Panc1 (cell line): Measurements from ENCODE around the gene GUK1. TPM values are rescaled to one million over a fixed set of nuclear protein-coding genes. Genes with fewer than 3 reads are reported as not detected.
"Not testable (repeated sequence)": the region's sequence is repeated elsewhere in the genome, so short reads cannot be mapped to it uniquely, and the experiment has no call there.

Source experiments
- ATAC-seq: fragments of 200-7000 bp; cut with Tn5 transposase; 2 replicates; pipeline ENCODE4 v1.9.1; 2020; ENCODE audit warnings: mild to moderate bottlenecking, moderate library complexity
- BruUV-seq: library from RNA; stranded (reverse); fragments of 400-500 nt; replicated peaks from 2 replicates; lab custom pipeline; 2021; lab: Mats Ljungman, UMichigan
- CTCF ChIA-PET: fragments of 300-600 bp; sonication (Branson Sonifier 250); formaldehyde crosslinking; loops from one replicate; lab custom pipeline; 2022; ENCODE audit warnings: antibody characterized with exemption; lab: Charles Lee
- POLR2A ChIA-PET: fragments of 300-600 bp; sonication (Branson Sonifier 250); formaldehyde crosslinking; loops from one replicate; lab custom pipeline; 2022; ENCODE audit warnings: antibody characterized with exemption; lab: Charles Lee
- DNase-seq: peaks from one replicate; pipeline ENCODE4 v3.0.0-alpha.2; 2010; ENCODE audit warnings: low read depth, low spot score
- H3K27ac ChIP-seq: 2 replicates; pipeline ENCODE4 v1.5.1; 2011; ENCODE audit warnings: mild to moderate bottlenecking, low read length, inconsistent platforms
- H3K27me3 ChIP-seq: fragments of 200-500 bp; sonication (Bioruptor generic); 2 replicates; pipeline ENCODE4 v1.6.0; 2014; ENCODE audit warnings: low read length, inconsistent platforms; ENCODE audit not compliant: control insufficient read depth, insufficient read depth
- H3K36me3 ChIP-seq: fragments of 200-500 bp; sonication (Bioruptor generic); 2 replicates; pipeline ENCODE4 v1.5.1; 2014; ENCODE audit warnings: inconsistent platforms, mild to moderate bottlenecking, low read length, moderate library complexity; ENCODE audit not compliant: control insufficient read depth, insufficient read depth
- H3K4me1 ChIP-seq: 2 replicates; pipeline ENCODE4 v1.5.1; 2011; ENCODE audit warnings: inconsistent platforms, mild to moderate bottlenecking, low read length, moderate library complexity; ENCODE audit not compliant: control insufficient read depth, insufficient read depth
- H3K4me3 ChIP-seq, 2 experiments: 2 replicates each; pipeline ENCODE4 v1.5.1; 2011 to 2012; ENCODE audit warnings: low read depth in 2 of 2, low read length in 2 of 2, mild to moderate bottlenecking in 2 of 2, inconsistent platforms in 1 of 2, moderate library complexity in 1 of 2
- H3K9me3 ChIP-seq: fragments of 200-500 bp; sonication (Bioruptor generic); 2 replicates; pipeline ENCODE4 v1.5.1; 2014; ENCODE audit warnings: low read depth, mild to moderate bottlenecking, inconsistent platforms, low read length, moderate library complexity; ENCODE audit not compliant: control insufficient read depth, insufficient read depth
- POLR2AphosphoS5 ChIP-seq: IDR thresholded peaks from 2 replicates; pipeline ENCODE4 v1.6.1; 2012; ENCODE audit warnings: mild to moderate bottlenecking, low read depth, low read length, moderate library complexity
- SIN3A ChIP-seq: IDR thresholded peaks from 2 replicates; pipeline ENCODE4 v1.6.1; 2012; ENCODE audit warnings: low read depth, mild to moderate bottlenecking, low read length, moderate library complexity, borderline replicate concordance; ENCODE audit not compliant: insufficient read depth
- TCF7L2 ChIP-seq: IDR thresholded peaks from 2 replicates; pipeline ENCODE4 v1.6.1; 2011; ENCODE audit warnings: mild to moderate bottlenecking, low read depth, low read length, inconsistent platforms
- in situ Hi-C: cut with HindIII; loops from 2 replicates; pipeline ENCODE4 v1.10.0; 2016; ENCODE audit warnings: low sequenced_read_pairs, low pct_unique_long_range_greater_than_20kb
- intact Hi-C: fragments of 100-400 bp; cut with micrococcal nuclease; formaldehyde crosslinking; loops from one replicate; pipeline ENCODE4 v1.10.0; 2022; ENCODE audit not compliant: unreplicated experiment
- total RNA-seq: library from RNA; stranded (reverse); gene quantifications from one replicate; pipeline ENCODE4 v1.2.1, GENCODE V29; 2021; ENCODE audit not compliant: unreplicated experiment
- TF ChIP-seq, protein P1 (sequence below): fragments of 450-650 bp; IDR thresholded peaks from 2 replicates; pipeline ENCODE4 v1.5.1; 2017; ENCODE audit warnings: mild to moderate bottlenecking
- TF ChIP-seq, protein P2 (sequence below), 2 experiments: IDR thresholded peaks; 2 replicates each; pipeline ENCODE4 v1.6.1; 2011 to 2012; ENCODE audit warnings: low read depth in 2 of 2, control low read depth in 1 of 2, low read length in 1 of 2, mild to moderate bottlenecking in 1 of 2, moderate library complexity in 1 of 2; ENCODE audit not compliant: insufficient read depth in 1 of 2

GUK1 gene
- total RNA-seq, 1 experiment from 2014 or later, result 188 TPM

DNA sequence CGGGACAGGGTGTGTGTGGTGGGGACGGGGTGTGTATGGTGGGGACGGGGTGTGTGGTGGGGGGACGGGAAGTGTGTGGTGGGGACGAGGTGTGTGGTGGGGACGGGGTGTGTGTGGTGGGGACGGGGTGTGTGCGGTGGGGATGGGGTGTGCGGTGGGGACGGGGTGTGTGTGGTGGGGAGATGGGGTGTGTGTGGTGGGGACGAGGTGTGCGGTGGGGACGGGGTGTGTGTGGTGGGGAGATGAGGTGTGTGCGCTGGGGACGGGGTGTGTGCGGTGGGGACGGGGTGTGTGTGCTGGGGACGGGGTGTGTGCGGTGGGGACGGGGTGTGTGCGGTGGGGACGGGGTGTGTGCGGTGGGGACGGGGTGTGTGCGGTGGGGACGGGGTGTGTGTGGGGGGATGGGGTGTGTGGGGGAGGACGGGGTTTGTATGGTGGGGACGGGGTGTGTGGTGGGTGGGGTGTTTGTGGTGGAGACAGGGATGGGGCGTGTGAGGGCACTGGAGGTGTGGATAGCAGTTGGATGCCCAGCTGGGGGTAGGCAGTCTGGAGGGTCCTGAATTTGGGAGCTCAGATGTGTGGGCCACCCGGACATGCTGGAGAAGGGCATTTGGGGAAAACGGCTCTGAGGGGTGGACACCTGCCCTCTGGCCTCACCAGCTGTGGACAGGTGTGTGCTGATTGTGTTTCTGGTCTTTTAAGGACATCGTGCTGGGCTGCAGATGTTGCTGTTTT, 42.4 kb downstream of the GUK1 start:
- ChIA-PET CTCF (no interaction called here), POLR2A (no interaction called here)
- ATAC-seq (no peak), DNase-seq (no peak)
- Histone ChIP-seq H3K4me3 (no peak overlapping the region), H3K36me3 (no peaks in the 10 kb centered on the region), H3K9me3 (no peaks in the 10 kb centered on the region), H3K27me3 (no peaks in the 10 kb centered on the region), H3K4me1 (no peaks in the 10 kb centered on the region), H3K27ac (no peak overlapping the region)
- in situ Hi-C loops (no loop called here), intact Hi-C loops (no loop called here)
- TF ChIP-seq TCF7L2, result no peak
- TF ChIP-seq POLR2AphosphoS5, result no peak
- TF ChIP-seq, protein P1, sequence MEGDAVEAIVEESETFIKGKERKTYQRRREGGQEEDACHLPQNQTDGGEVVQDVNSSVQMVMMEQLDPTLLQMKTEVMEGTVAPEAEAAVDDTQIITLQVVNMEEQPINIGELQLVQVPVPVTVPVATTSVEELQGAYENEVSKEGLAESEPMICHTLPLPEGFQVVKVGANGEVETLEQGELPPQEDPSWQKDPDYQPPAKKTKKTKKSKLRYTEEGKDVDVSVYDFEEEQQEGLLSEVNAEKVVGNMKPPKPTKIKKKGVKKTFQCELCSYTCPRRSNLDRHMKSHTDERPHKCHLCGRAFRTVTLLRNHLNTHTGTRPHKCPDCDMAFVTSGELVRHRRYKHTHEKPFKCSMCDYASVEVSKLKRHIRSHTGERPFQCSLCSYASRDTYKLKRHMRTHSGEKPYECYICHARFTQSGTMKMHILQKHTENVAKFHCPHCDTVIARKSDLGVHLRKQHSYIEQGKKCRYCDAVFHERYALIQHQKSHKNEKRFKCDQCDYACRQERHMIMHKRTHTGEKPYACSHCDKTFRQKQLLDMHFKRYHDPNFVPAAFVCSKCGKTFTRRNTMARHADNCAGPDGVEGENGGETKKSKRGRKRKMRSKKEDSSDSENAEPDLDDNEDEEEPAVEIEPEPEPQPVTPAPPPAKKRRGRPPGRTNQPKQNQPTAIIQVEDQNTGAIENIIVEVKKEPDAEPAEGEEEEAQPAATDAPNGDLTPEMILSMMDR, result no peak
- TF ChIP-seq, protein P2, sequence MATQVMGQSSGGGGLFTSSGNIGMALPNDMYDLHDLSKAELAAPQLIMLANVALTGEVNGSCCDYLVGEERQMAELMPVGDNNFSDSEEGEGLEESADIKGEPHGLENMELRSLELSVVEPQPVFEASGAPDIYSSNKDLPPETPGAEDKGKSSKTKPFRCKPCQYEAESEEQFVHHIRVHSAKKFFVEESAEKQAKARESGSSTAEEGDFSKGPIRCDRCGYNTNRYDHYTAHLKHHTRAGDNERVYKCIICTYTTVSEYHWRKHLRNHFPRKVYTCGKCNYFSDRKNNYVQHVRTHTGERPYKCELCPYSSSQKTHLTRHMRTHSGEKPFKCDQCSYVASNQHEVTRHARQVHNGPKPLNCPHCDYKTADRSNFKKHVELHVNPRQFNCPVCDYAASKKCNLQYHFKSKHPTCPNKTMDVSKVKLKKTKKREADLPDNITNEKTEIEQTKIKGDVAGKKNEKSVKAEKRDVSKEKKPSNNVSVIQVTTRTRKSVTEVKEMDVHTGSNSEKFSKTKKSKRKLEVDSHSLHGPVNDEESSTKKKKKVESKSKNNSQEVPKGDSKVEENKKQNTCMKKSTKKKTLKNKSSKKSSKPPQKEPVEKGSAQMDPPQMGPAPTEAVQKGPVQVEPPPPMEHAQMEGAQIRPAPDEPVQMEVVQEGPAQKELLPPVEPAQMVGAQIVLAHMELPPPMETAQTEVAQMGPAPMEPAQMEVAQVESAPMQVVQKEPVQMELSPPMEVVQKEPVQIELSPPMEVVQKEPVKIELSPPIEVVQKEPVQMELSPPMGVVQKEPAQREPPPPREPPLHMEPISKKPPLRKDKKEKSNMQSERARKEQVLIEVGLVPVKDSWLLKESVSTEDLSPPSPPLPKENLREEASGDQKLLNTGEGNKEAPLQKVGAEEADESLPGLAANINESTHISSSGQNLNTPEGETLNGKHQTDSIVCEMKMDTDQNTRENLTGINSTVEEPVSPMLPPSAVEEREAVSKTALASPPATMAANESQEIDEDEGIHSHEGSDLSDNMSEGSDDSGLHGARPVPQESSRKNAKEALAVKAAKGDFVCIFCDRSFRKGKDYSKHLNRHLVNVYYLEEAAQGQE (IDR thresholded peaks at IDR 0.05; ENCODE audit: insufficient read depth in 1 of 2, low read depth in 2 of 2, low read length in 1 of 2), result no peak
- TF ChIP-seq SIN3A, result no peak
- no TSS peak for BruUV-seq

DNA sequence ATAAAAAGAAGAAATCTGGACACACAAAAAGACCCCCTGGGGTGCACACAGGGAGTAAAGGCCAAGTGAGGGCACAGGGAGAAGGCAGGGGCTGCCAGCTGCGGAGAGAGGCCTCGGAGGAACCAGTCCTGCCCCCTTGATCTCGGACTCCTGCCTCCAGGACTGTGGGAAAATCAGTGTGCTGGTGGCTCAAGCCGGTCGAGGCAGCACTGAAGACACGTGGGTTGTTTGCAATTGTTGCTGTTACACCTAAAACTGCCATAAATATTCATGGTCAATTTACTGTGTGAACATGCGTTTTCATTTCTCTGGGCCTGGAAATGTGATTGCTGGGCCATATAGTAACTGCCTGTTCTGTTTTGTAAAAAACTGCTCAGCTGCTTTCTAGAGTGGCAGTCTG, 44.1 kb downstream of the GUK1 start:
- intact Hi-C loops (no loop called here), in situ Hi-C loops (no loop called here)
- H3K4me1 ChIP-seq, result no peaks in the 10 kb centered on the region
- H3K36me3 ChIP-seq, result no peaks in the 10 kb centered on the region
- POLR2A ChIA-PET, result no interaction called here
- no peak overlapping the region for H3K27ac ChIP-seq
- H3K4me3 ChIP-seq, result no peak overlapping the region
- no peak for TF ChIP-seq POLR2AphosphoS5
- H3K27me3 ChIP-seq, result no peaks in the 10 kb centered on the region
- no TSS peak for BruUV-seq
- no peak for DNase-seq
- no peak for ATAC-seq
- CTCF ChIA-PET, result no interaction called here
- H3K9me3 ChIP-seq, result no peaks in the 10 kb centered on the region

DNA sequence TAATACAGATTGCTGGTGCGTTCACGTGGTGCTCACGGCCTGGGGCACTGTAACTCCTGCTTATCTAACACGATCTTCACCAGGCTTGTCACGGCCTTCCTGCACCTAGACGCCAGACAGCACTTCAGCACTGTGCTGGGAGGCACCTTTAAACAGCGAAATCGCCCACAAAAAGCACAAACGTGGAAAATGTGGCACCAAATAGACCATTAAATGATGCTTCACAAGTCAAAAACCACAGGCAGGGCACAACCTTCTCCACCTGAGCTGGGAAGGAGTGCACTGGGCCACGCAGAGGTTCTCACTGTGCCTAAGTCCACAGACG, 45.5 kb downstream of the GUK1 start:
- in situ Hi-C loops, result no loop called here
- CTCF ChIA-PET, result no interaction called here
- TF ChIP-seq TCF7L2, result no peak
- Histone ChIP-seq H3K4me1 (no peaks in the 10 kb centered on the region), H3K36me3 (no peaks in the 10 kb centered on the region), H3K27me3 (no peaks in the 10 kb centered on the region), H3K4me3 (no peak overlapping the region), H3K27ac (no peak overlapping the region), H3K9me3 (no peaks in the 10 kb centered on the region)
- intact Hi-C loops, result no loop called here
- ATAC-seq (no peak), DNase-seq (no peak)
- BruUV-seq, result no TSS peak
- POLR2A ChIA-PET, result no interaction called here

DNA sequence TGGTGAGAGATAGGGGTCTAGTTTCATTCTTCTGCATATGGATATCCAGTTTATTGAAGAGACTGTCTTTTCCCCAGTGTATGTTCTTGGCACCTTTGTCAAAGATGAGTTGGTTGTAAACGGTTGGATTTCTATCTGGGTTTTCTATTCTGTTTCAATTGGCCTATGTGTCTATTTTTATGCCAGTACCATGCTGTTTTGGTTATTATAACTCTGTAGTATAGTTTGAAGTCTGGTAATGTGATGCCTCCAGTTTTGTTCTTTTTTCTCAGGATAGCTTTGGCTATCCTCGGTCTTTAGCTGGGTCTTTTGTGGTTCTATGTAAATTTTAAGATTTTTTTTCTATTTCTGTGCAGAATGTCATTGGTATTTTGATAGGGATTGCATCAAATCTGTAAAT, 48.2 kb downstream of the GUK1 start:
- in situ Hi-C loops, CTCF ChIA-PET, BruUV-seq: not testable (repeated sequence)

More for the DNA sequence above, 48.2 kb downstream of the GUK1 start:
- H3K4me1 ChIP-seq, H3K27ac ChIP-seq, DNase-seq, H3K4me3 ChIP-seq, intact Hi-C loops, ATAC-seq, H3K27me3 ChIP-seq, H3K36me3 ChIP-seq, POLR2A ChIA-PET, H3K9me3 ChIP-seq: not testable (repeated sequence)
